Stimulated activated CD4-positive, alpha-beta T cell treated with anti-CD3 and anti-CD28 coated beads, Interleukin-1b, Interleukin-23, amount 100 ng/mL, for 48 hours (primary cell): ENCODE data around the gene RPL23.

Source experiments
- DNase-seq: peaks from one replicate; pipeline ENCODE4 v3.0.0-alpha.2; 2020

RPL23 gene

DNA sequence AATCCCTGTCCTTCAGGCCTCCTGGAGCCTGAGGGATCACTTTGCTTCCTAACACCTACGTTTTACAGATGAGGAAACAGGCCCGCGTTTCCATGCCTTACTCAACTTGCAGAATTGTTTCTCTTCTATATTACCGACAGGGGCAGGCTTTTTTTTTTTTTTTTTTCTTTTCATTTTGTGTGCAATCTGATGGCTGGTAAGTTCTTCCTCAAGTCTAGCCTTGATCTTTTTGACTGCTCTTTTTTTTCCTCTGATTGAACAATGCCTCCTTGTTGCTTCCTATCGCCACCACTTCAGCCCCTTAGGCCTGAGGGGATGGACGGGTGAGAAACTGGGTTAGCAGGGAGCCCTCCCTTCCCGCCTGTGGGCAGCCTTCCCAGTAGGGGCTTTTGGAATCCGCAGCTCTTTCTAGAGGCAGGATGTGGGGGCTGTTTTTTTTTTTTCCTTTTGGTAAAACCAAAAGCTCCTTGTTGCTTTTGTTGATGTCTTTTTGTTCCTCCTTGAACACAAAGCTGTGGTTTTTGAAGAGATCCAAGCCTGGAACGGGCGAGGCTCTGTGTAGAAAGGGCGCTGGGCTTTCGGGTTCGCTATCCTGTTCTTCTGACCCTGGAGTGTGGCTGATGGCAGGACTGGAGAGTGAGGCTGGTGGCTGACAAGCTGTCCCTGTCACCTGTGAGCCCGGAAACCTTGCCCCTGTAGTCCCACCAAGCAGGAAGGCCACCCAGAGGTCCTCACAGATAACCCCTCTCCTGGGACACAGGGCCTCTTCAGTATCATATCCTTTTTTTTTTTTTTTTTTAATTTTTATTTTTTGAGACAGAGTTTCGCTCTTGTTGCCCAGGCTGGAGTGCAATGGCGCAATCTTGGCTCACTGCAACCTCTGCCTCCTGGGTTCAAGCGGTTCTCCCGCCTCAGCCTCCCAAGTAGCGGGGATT lies 30.3 kb upstream of the RPL23 start:
- DNase-seq: no peak

DNA sequence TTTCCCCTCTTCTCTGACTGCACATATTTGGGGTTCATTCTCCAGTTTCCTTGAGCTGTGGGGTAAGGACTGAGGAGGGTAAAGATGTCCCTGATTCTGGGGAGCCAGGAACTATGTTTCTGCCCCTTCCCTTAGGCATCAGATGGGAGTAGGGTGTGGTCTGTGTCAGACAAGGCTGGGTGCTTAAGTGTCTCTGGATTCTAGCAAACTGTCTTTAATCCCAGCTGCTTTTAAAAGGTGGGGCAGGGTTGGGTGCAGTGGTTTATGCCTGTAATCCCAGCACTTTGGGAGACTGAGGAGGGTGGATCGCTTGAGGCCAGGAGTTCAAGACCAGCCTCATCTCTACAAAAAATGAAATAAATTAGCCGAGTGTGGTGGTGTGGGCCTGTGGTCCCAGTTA lies 29.3 kb upstream of the RPL23 start:
- no peak for DNase-seq

DNA sequence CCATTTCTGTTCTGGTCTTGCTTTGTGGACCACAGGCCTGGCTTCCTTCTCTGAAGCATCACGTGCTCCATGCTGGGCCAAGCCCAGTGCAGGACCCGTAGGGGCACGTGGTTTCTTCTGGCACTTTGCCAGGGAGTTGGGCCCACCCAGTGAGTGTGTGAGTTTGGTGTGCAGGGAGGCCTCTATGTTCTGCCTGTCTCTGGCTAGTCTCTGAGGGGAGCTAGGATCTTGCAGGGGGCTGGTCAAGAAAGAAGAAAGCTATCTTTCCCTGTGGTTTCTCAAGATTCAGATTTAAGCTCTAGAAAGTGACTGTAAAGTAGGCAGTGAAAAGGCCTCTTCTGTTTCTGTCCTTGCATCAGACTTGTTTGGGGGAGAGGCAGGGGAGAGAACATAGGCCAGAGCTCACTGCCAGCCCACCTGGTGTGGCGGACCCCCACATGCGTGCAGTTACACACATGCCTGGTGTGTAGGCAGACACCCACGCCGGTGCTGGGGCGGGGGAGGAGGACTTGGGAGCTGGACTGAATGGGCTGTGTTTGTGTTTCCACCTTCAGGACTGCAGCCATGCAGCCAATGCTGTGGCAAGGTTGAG lies 28.2 kb upstream of the RPL23 start:
- DNase-seq: peak; percentile 59

DNA sequence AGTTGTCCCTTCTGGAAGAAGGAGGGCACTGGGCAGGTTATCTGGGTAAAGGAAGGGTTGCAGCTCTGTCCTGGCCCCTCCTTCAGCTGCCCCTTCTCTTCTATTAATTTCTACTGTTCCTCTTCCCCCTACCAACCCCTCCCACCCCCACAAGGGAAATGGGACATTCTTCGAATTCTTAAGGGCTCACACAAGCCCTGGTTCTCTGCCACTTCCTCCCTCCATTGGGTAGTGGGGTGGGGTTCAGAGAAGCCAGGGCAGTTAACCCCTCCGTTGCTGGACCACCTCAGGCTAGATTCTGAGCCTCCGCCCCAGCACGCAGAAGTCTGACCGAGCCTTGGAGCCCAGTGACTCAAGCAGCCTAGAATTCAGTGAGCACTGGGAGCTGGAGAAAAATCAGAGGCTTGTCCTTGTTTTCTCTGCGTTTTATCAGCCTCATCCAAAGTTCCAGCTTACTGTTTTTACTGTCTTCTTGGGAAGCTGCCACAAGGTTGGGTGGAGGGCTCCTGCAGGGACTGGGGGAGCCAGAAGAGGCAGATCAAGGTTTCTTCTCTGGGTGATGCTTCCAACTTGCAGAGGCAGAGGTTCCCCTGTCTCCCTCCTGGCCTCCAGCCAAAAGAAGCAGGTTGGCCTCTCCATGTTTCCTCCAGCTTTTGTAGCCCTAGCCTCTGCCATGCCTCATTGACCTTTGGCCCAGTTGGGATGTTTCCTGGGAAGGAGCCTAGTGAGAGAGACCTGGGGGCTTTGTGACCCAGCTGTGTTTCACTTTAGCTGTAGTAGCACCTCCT lies 26.6 kb upstream of the RPL23 start:
- no peak for DNase-seq

DNA sequence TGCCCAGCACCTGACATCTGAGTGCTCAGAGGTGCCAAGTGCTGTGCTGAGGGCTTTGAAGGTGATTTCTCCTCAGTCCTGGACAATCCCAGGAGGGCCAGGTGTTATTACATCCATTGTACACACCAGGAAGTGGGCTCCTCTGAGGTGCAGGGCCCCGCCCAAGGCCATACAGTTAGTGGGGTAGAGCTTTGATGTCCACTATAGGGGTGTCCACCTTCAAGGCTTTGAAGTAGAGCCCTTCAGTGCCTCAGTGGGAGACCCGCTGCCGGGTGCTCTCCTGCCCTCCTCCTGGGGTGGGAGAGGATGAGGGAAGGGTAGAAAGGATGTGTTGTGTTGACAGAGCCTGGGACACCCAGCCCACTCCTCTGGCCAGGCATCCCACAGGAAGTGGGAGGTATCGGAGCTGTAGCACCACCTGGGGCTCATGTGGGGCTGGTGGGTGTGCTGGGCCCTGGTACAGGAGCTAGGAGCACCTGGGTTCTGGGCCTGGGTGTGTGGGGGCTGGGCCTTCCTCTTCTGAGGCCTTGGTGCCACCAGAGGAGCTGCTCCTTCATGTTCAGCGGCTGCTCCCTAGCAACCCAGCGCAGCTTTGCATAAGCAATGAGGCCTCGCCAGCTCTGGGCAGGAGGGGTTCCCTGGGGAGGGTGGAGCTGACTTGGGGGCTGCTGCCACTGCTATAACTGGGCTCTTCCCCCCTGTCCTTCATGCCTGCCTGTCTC lies 23.8 kb upstream of the RPL23 start:
- DNase-seq: no peak

DNA sequence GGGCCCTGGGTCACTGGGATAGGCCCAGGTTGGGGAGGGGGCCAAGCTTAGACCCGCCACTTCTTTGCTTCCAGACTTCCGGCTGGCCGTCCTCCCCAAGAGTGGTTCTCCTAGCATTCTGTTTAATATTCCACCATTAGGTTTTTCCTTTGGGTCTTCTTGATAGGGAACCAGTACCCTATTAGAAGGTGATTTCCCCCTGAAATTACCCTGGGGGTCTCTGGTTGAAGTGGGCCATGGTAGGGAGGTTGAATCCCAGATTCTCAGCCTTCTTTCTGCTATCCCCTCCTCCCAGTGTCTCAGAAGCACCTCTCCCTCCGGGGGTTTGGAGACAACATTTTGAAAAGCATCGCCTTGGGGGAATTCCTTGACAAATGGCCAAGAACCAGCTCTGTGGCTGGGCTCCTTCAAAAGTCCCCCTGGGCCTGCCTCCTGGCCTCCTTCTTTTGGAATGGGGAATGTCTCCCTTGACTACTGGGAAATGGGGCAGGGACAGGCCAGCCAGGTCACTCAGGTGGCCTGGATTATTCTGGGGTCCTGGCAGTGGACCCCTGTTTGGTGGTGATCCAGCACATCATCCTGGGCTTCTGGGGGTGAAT lies 22.1 kb upstream of the RPL23 start:
- no peak for DNase-seq

DNA sequence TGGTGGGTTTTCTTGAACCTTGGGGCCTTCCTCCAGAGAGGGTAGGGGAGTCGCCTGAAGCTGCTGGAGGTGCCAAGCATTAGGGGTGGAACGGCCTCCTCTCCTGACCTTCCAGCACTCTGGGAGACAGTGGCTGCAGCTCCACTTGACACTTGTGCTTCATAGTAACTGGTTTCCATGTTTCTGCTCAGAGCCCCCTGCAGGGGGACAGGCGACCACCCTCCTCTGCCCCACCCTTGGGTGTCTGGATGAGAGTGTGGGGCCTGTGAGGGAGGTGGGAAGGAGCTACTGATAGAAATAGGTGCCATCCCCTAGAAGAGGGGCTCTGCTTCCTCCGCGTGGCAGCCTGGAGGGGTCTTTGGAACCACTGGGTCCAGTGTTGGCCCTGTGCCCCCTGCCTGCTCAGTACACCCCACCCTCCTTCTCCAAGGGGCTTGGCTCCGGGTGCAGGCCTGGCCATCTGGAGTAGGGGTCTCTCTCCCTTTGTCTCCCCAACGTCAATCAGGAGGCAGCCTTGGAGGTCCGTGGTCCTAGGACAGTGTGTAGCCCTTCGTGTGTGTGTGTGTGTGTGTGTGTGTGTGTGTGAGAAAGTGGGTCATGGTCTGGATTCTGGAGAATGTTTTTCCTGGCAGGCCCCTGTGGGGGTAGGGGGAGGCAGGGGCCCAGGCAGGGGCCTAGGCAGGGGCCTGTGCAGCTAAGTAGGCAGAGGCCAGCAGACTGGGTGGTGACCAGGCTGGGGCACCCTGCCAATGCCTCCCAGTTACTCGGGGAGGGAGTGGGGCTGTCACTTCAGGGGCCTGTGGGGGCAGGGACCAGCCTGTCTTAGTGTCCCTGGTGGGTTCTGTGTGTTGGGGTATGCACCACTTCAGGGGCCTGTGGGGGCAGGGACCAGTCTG lies 21.2 kb upstream of the RPL23 start:
- DNase-seq: no peak

DNA sequence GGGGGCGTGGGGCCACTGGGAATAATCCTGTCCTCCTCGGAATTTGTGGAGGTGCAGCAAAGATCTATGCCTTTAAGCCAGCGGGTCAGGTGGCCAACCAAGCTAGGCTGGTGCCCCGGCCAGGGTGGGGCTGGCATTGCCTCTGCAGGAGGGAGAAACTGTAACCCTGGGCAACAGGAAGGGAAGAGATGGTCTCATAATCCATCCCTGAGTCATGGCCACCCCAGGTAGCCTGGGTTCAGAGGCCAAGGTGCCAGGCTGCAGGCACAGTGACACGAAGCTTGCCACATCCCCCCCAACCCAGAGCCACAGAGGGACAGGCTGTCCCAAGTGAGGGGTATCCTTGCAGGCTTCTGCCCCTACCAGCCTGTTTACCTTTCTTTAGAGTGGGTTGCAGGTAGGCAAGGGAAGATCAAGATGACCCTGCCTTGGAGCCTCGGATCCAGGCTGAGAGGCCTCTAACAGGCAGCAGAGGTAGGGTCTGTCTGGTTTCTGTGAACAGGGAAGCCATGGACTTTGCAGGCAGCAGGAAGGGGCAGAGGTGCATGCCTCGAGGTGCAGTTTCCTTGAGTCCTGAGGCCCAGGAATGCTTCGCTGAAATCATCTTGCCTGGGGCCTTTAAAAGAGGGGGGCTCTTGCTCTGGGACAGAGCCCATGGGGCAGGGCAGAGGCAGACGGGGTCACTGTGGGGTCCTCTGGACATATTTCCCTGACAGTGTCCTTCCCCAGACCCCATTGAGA lies 20.3 kb upstream of the RPL23 start:
- DNase-seq: no peak

DNA sequence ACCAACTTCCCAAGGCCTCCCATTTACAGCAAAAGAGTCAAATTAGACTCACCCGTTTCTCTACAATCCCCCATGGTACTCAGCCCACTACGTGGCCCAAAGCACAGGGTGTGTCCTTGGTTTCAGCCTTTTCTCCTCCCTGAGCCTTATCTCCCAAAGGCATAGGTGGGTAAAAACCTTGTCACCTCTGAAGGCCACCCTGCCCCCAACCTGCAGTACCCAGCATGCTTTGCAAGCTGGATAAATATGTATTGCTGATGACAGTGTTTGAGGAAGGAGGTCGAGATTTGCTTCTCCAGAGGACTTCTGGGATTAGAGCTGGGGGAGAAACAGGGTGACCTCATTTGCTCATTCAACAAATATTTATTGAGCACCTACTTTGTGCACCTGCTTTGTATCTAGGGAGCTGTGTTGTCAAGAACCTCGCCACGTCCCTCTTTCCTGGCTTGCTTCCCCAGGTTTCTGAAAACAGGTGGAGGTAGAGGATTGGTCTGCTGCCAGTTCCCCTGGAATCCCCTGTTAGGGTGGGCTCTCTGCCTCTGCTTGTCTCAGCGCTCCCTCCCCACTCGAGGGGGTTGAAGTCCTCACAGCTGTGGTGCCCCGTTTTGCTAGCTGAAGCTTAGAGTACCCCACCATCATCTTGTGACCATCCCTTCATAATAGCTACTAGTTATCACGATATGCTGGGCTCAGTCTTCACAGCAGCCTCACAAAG lies 19.3 kb upstream of the RPL23 start:
- no peak for DNase-seq

DNA sequence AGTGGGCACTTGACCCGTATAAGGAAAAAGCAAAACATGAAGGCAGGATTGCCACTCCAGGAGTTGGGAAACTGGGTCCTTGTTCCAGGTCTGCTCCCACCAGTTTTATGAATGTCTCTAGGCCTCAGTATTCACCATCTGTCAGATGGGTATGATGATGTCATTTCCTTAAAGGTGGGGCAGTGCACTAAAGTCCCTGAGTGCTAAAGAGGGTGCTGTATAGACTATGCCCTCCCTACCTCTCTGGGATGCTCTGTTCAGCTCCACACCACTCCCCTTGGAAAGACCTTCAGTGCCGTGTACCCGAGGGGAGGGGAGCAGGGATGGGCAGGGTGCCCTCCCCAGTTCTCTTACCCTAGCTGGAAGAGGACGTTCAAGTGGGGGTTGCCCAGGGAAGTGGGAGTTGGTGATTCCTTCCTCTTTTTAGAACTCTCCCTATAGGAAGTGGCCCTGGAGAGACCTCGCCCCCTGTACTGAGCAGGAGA lies 18.5 kb upstream of the RPL23 start:
- DNase-seq: no peak

DNA sequence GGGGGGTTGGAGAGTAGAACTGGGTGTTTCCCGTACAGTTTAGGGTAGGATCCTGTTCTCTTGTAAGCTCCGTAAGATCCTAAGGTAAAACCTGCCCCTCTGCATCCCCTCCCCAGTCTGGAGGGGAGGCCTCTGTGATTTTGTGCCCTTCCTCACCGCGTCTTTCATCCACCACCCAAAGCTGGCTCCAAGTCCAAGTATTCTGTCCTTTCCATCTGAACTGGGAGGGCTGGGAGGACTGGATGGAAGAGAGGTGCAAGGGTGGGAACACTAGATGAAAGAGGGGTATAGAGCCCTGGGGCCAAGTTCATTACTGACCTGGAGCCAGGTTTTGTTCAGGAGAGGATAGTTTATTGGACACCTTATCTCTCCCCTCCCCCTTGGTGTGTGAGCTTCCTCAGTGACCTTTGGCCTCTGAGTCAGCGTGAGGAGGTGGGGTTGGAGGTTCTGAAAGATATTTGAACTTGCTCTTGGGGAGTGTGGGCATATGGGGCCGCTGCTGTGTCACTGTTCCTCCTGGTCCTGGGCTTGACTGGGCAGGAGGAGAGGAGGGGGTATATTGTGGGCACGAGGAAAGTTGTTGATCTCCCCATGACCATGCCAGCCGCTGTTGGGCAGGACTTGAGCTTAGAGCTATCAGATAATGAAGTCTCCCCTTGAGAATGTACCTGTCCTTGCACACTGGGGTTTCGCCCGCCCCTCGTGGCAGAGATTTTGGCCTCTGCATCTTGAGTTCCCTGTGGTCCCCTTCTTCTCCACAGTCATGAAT lies 17.9 kb upstream of the RPL23 start:
- peak; percentile 80 for DNase-seq

DNA sequence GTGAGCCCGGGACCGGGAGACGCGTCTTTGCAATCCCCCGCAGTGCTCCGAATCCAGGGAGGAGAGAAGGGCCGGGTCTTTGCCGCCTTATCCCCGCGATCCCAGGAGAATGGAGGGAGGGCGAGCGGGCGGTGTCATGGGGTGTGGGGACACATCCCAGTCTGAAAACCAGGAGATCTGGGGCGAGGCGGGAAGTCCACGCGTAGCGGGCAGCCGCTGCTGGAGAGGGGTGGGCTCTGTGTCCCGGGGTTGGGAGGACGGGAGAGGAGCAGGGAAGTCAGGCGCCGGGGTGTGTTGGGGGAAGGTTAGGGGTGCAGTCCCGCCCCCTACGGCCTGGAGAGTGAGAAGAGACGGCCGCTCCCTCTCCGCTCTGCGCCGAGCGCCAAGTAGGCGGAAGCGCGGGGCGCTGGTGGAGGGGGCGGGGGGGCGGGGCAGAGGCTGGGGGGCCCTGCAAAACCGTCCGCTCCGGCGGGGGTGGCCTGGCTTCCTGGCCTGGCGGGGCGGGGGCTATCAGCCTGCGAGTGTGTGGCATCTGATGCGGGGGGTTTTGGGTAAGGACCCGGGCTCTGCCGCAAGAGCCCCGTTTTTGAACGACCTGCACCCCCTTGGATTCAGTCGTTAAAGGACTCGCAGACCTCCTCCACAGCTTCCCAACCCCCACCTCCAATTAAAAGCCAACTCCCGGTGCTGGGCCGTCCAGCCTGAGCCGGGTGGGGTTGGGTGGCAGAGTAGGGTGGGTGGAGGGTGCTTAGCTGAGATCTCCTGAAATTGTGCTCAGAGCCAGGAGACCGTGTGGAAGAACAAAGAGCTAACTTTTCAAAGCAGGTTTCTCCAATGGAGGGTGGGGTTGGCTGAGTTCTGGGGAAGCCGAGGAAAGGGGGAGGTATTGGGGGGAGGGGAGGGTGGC lies 17.0 kb upstream of the RPL23 start:
- DNase-seq: peak; percentile 72

DNA sequence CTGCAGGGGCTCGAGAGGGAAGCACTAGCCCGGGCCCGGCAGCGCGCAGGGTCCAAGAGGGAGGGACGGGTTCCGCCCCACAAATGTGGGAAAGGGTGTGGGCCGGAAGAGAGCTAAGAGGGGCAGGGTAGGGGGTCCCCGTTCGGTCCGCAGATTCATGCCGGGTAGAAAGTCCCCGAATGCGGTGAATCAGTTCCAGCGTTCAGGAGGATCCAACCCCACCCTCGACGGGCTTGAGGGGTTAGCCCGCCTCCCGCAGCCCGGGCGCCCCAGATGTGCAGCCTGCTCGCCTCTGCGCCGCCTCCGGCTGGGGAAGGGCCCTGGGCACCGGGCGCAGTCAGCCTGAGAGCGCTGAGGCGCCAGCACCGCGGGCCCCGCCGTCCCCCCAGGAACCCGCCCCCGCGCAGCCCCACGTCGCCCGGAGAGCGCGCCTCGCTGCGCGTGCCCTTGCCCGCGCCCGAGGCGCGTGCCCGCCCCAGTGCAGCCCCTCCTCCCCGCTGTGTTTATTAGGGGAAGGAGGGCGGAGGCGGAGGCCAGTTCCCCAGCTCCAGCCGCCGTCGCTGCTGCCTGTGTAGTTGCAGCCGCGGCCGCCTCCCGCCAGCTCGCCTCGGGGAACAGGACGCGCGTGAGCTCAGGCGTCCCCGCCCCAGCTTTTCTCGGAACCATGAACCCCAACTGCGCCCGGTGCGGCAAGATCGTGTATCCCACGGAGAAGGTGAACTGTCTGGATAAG lies 16.2 kb upstream of the RPL23 start, which contains the start of gene LASP1:
TSS of gene LASP1 (plus strand) at position 533 of the 733 bp plus-strand sequence. CDS start at position 665, 132 bp downstream.
- DNase-seq: peak; percentile 89

DNA sequence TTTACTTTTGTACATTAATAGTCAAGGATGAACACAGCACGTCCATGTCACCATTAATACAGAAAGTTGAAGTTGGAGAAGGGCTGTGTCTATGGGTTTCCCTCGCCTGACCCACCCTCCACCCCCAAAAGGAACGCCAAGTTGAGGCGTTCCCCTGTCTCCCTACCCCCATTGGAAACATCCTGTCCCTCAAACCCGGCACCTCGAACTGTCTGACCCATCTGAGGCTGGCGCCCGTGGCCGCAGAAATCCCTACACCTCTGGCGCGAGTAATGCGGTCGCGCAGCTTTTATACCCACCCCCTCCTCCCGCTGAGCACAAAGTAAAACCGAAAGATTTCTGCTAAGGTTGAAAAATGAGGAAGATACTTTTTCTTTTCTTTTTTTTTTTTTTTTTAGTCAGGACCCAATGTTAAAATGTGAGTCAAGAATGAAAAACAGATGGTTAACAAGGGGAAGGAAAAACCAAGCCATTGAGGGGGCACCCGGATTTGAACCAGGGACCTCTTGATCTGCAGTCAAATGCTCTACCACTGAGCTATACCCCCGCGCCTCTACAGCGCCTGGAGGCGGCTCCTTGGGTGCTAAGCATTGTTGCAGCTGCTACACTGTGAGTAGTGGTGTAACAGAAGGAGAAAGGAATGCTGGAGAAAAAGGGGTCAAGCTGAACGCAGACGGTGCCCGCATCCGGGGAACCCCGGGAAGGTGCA lies 15.4 kb upstream of the RPL23 start:
- DNase-seq: peak; percentile 95

DNA sequence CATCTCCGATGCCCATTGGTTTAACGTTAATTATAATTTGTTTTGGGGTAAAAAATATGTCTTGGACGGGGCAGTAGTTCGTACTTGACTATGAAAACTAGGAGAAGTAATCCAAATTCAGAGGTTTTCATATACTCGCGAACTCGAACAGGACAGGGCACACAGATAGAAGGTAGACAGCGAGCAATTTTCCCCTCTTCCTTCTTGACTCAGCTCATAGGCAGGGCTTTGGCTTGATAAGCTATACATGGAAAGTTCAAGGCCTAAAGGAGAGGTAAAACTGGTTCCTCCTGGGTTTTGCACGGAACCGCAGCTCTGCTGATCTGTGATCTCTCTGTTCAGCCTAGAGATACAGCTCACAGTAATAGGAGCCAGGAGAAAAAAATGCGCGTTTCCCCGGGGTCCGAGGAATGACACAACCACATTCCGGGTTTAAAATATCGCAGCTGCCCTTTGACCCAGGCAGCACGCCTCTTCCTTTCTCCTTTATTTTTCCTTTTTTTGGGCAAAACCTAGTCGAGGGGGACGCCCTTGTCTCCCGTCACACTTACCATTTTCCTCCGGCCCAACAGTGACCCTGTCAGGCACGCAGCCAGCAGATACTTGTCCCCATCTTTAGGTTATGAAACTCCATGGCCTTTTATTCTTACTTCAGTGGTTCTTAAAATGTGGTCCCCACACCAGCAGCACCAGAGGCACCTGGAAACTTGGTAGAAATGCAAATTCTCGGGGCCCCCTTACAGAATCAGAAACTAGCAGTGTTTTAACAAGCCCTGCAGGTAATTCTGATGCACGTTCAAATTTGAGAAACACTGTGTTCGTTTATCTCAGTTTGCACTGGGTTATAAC lies 14.7 kb upstream of the RPL23 start:
- DNase-seq: no peak
